Progenitor cell of endocrine pancreas (in vitro differentiated cells): ENCODE data around the gene SLC17A7. TPM values are rescaled to one million over a fixed set of nuclear protein-coding genes. Genes with fewer than 3 reads are reported as not detected.

ENCODE experiments used
- DNase-seq: peaks from one replicate; pipeline ENCODE4 v3.0.0; 2021; ENCODE audit warnings: low spot score; ENCODE audit not compliant: unreplicated experiment
- H3K27ac Mint-ChIP-seq: 2 replicates; pipeline ENCODE4 v1.8.0; 2021; ENCODE audit warnings: mild to moderate bottlenecking, moderate library complexity, mixed read lengths
- H3K27me3 Mint-ChIP-seq: 2 replicates; pipeline ENCODE4 v1.8.0; 2021; ENCODE audit warnings: mixed read lengths
- H3K36me3 Mint-ChIP-seq: 2 replicates; pipeline ENCODE4 v1.8.0; 2022; ENCODE audit warnings: mixed read lengths; ENCODE audit not compliant: insufficient read depth
- H3K4me1 Mint-ChIP-seq: 2 replicates; pipeline ENCODE4 v1.8.0; 2021; ENCODE audit warnings: low read depth, mixed read lengths
- H3K4me3 Mint-ChIP-seq: 2 replicates; pipeline ENCODE4 v1.8.0; 2021; ENCODE audit warnings: low read depth, mild to moderate bottlenecking, moderate library complexity, mixed read lengths
- H3K9me3 Mint-ChIP-seq: 2 replicates; pipeline ENCODE4 v1.8.0; 2021; ENCODE audit warnings: low read depth, mixed read lengths
- CTCF ChIP-seq: fragments of 200-600 bp; sonication (generic); IDR thresholded peaks from one replicate; pipeline ENCODE4 v1.5.0; 2021; ENCODE audit warnings: antibody characterized with exemption, mild to moderate bottlenecking; ENCODE audit not compliant: unreplicated experiment
- total RNA-seq: library from RNA; stranded (reverse); gene quantifications from 2 replicates; pipeline ENCODE4 v1.2.1, GENCODE V29; 2021

The SLC17A7 gene
- total RNA-seq, 1 donor from 2014 or later: 0.29 TPM

DNA sequence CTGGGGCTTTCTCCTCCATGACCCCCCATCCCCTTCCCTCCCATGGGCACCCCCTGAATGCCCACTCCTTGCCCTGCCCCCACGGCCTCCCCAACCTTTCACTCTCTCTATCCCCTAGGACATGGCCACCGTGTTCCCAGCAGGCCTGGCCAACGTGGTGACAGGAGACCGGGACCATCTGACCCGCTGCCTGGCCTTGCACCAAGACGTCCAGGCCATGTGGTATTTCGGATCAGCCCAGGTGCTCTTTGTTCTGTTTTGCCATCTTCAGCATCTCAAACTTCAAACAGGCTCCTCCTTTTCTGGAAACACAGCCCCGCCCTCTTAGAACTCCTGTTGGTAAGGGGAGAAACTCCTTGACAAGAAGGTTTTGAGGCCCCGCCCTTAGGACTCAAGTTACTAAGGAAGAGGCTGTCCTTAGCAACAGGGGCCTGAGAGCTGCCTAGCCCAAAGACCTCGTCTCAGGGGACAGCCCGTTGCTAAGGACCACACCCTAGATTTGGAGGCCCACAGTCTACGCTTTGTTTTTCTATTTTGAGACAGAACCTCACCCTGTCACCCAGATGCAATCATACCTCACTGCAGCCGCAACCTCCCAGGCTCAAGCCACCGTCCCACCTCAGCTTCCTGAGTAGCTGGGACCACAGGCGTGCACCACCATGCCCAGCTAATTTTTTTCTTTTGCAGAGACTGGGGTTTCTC lies 27.6 kb upstream of the SLC17A7 start:
- no peak for DNase-seq
- no peaks in the 10 kb centered on the region for H3K4me1 Mint-ChIP-seq
- H3K36me3 Mint-ChIP-seq: peaks cover 4% of the 10 kb centered on the region
- TF ChIP-seq CTCF: no peak
- no peak overlapping the region for H3K4me3 Mint-ChIP-seq
- no peaks in the 10 kb centered on the region for H3K27me3 Mint-ChIP-seq
- no peaks in the 10 kb centered on the region for H3K9me3 Mint-ChIP-seq
- H3K27ac Mint-ChIP-seq: peak overlapping the region; percentile 33

GRCh38 chr19:49468199-49468598 lies 26.9 kb upstream of the SLC17A7 start:
- H3K27me3 Mint-ChIP-seq: no peaks in the 10 kb centered on the region
- no peak overlapping the region for H3K4me3 Mint-ChIP-seq
- no peak overlapping the region for H3K27ac Mint-ChIP-seq
- peaks cover 4% of the 10 kb centered on the region for H3K36me3 Mint-ChIP-seq
- no peak for DNase-seq
- TF ChIP-seq CTCF: no peak
- no peaks in the 10 kb centered on the region for H3K9me3 Mint-ChIP-seq
- H3K4me1 Mint-ChIP-seq: no peaks in the 10 kb centered on the region

DNA sequence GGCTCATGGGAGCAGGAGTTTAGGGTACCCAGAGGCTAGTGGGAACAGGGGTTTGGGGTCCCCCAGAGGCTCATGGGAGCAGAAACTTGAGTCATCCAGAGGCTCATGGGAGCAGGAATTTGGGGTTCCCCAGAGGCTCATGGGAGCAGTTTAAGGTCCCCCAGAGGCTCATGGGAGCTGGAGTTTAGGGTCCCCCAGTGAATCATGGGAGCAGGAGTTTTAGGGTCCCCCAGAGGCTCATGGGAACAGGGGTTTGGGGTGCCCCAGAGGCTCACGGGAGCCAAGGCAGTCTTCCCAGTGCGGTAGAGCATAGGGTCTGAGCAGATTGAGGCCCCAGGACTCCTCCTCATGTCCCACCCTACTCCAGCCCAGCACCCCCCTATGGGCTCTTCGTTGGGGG lies 24.0 kb upstream of the SLC17A7 start:
- peaks cover 6% of the 10 kb centered on the region for H3K36me3 Mint-ChIP-seq
- H3K27me3 Mint-ChIP-seq: no peaks in the 10 kb centered on the region
- H3K27ac Mint-ChIP-seq: no peak overlapping the region
- H3K9me3 Mint-ChIP-seq: no peaks in the 10 kb centered on the region
- no peak for TF ChIP-seq CTCF
- H3K4me1 Mint-ChIP-seq: no peaks in the 10 kb centered on the region
- DNase-seq: no peak
- H3K4me3 Mint-ChIP-seq: no peak overlapping the region

DNA sequence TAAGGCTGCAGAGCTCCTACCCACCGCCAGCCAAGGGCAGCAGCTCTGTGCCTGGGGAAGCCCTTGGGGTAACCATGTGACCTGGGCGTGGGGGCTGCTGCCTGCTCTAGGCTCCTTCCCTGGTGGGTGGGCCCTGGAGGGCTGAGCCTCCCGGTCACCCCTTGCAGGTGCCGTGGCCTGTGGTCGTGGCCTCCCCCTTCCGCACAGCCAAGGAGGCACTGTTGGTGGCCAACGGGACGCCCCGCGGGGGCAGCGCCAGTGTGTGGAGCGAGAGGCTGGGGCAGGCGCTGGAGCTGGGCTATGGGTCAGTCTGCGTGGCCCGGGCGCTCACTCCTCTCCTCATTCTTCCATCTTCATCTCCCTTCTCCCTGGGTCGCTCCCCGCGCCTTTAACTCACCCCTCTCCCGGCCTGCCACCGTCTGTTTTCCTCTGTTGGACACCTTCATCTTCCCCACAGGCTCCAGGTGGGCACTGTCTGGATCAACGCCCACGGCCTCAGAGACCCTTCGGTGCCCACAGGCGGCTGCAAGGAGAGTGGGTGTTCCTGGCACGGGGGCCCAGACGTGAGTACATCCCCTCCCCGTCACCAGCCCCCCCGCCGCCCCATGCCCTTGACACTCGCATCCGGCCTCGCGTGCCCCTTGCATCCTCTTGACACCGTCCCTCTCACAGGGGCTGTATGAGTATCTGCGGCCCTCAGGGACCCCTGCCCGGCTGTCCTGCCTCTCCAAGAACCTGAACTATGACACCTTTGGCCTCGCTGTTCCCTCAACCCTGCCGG lies 22.8 kb upstream of the SLC17A7 start:
- Mint-ChIP-seq H3K4me1 (no peaks in the 10 kb centered on the region), H3K9me3 (no peaks in the 10 kb centered on the region), H3K4me3 (no peak overlapping the region), H3K27ac (no peak overlapping the region), H3K36me3 (peaks cover 6% of the 10 kb centered on the region), H3K27me3 (no peaks in the 10 kb centered on the region)
- DNase-seq: no peak
- TF ChIP-seq CTCF: no peak

GRCh38 chr19:49462492-49462891 lies 21.2 kb upstream of the SLC17A7 start:
- Mint-ChIP-seq H3K27me3 (no peaks in the 10 kb centered on the region), H3K4me1 (no peaks in the 10 kb centered on the region), H3K36me3 (peaks cover 2% of the 10 kb centered on the region), H3K27ac (no peak overlapping the region), H3K4me3 (no peak overlapping the region), H3K9me3 (no peaks in the 10 kb centered on the region)
- TF ChIP-seq CTCF: no peak
- no peak for DNase-seq
